Activated CD4-positive, CD25-positive, alpha-beta regulatory T cell treated with anti-CD3 and anti-CD28 coated beads, Interleukin-2, amount 50 U/mL, for 16 hours (primary cell): ENCODE data around the gene GSTP1.
"Not testable (repeated sequence)": the region's sequence is repeated elsewhere in the genome, so short reads cannot be mapped to it uniquely, and the experiment has no call there.

Source experiments
- DNase-seq: peaks from one replicate; pipeline ENCODE4 v3.0.0-alpha.2; 2020; ENCODE audit warnings: low read depth, low spot score

Gene GSTP1

DNA sequence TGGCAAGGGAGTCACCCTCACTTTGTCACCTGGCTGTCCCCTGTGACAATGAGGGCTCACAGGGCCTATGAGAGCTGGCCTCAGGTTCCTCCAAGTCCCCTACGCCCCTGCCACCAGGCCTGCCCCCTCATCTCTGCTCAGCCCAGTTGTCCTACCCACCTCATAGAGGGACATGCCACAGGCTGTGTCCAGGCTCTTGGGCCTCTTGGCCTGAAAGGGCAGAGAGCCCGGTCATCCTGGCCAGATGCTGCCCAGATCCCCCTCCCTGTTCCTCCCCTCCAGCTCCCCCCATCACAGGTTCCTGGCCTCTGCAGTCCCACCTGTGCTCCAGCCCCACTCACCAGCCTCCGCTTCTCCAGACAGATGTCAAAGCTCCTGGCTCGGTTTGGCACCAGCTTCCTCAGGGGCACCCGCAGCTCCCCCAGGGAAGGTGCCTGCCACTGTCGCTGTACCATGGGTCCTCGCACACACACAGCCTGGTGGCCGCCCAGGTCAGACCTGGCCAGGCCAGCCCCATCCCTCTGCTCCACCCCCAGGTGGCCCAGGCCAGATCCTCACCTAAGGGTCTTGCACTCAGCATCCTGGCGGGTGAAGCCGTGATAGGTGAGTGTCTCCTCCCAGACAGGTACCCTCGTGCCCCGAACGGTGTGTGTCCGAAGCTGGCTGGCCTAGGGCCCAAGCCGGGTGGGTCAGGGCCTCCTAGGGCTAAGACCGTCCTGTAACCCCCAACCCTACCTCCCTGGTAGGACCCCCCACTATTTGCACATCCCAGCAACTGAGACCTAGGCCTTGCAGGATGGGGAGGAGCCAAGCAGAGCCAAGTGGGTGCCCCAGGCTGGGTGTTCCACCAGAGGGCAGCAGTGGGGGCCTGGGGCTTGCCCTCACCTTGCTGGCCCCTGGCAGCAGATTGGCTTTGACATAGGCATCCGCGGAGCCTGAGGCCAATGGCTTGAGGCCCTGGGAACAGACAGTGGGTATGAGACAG, 31.4 kb downstream of the GSTP1 start:
- no peak for DNase-seq

DNA sequence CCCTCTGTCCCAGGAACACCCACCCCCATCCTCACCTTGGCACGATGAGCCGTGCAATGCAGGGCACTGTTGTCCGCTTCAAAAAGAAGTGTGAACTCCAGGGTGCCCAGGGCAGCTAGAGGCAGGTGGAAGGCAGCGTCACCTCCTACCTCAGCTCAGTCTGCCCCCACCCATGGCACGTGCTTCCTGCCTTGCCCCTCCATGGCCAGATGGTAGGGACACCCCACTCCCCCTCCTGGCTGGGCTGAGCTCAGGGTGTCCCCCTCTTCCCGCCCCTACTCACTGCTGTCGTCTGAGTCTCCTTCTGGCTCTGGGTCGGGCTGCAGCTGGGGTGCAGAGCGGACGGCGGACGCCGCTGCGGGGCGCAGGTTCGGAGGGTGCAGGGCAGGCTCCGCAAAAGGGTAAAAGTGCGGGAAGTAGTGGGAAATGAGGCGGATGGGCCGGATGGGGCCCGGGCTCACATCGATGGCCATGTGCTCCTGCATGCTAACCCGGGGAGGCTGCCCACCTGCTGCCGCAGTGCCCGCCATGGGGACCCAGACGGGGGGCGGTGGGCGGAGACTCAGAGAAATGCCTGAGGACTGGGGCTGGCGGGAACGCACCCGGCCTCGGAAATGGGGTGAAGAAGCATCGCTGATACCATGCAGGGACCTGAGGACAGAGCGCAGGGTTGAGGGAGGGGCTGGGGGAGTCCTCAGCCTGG, 32.3 kb downstream of the GSTP1 start:
- no peak for DNase-seq

DNA sequence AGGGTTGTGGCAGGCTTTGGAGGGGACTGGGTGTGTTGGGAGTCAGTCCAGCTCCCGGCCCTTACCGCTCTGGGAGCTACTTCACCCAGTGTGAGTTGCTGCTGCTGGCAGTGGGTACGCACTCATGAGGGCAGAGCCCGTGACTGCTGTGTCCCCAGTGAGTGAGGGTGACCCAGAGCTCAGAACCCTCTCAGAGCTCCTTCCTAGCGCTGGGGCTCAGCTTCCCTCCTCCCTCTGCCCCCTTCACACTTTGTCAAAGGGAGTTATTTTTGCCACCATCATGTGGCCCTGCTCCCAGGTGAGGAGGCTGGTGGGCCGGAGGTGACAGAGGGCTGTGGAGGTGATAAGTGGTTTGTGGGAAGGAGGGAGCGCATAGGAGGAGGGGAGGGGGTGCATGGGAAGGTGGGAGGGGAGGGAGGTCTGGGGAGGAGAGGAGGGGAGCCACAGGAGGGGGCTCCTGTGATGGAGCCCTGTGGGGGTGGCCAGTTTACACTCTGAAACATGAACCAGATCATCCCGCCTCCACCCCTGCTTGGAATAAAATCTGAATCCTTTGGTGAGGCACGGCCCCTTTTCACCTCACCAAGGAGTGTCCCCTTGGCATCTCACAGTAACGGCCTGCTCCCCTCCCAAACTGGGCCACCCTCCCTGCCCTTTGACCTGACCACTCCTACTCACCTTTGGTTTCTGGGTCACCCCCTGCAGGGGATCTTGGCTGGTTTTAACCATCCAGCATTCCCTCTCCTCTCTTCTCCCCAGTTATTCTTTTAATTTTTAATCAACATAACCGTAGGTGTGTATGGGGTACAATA, 33.0 kb downstream of the GSTP1 start:
- no peak for DNase-seq

DNA sequence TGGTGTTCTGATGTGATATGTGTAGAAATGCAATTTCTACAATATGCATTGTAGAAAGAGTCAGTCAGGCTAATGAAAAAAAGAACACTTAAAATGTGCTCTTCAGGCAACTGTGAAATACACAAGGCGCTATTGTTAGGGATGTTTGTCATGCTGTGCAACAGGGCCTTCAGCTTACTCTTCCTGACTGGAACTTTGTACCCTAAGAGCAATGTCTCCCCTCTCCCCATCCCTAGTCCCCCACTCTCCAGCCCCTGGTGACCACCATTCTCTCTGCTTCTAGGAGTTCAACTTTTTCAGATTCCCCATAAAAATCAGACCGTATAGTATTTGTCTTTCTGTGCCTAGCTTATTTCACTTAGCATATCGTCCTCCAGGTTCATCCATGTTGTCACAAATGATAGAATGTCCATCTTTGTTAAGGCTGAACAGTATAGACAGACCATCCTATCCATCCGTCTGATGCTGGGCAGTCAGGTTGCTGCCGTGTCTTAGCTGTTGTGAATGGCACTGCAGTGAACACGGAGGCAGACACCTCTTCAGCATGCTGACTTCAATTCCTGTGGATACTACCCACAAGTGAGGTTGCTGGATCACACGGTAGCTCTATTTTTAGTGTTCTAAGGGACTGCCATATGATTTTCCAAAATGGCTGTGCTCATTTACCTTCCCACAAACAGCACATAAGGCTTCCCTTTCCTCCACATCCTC, 33.8 kb downstream of the GSTP1 start:
- DNase-seq: no peak

DNA sequence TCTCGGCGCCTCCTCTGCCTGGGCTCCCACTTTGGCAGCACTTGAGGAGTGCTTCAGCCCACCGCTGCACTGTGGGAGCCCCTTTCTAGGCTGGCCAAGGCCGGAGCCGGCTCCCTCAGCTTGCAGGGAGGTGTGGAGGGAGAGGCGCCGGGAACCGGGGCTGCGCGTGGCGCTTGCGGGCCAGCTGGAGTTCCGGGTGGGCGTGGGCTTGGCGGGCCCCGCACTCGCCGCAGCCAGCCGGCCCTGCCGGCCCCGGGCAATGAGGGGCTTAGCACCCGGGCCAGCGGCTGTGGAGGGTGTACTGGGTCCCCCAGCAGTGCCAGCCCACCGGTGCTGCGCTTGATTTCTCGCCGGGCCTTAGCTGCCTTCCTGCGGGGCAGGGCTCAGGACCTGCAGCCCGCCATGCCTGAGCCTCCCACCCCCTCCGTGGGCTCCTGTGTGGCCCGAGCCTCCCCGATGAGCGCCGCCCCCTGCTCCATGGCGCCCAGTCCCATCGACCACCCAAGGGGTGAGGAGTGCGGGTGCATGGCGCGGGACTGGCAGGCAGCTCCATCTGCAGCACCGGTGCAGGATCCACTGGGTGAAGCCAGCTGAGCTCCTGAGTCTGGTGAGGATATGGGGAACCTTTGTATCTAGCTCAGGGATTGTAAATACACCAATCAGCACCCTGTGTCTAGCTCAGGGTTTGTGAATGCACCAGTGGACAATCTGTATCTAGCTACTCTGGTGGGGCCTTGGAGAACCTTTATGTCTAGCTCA, 35.5 kb downstream of the GSTP1 start:
- DNase-seq: not testable (repeated sequence)

DNA sequence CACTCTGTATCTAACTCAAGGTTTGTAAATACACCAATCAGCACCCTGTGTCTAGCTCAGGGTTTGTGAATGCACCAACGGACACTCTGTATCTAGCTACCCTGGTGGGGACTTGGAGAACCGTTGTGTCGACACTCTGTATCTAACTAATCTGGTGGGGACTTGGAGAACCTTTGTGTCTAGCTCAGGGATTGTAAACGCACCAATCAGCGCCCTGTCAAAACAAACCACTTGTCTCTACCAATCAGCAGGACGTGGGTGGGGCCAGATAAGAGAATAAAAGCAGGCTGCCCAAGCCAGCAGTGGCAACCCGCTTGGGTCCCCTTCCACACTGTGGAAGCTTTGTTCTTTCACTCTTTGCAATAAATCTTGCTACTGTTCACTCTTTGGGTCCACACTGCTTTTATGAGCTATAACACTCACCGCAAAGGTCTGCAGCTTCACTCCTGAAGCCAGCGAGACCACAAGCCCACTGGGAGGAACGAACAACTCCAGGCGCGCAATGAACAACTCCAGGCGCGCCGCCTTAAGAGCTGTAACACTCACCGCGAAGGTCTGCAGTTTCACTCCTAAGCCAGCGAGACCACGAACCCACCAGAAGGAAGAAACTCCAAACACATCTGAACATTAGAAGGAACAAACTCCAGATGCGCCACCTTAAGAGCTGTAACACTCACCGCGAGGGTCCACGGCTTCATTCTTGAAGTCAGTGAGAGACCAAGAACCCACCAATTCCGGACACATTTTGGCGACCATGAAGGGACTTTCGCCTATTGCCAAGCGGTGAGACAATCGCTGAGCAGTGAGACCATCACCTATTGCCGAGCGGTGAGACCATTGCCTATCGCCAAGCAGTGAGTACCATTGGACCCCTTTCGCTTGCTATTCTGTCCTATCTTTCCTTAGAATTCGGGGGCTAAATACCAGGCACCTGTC, 36.3 kb downstream of the GSTP1 start:
- not testable (repeated sequence) for DNase-seq

GRCh38 chr11:67620621-67621020, 37.0 kb downstream of the GSTP1 start:
- not testable (repeated sequence) for DNase-seq

DNA sequence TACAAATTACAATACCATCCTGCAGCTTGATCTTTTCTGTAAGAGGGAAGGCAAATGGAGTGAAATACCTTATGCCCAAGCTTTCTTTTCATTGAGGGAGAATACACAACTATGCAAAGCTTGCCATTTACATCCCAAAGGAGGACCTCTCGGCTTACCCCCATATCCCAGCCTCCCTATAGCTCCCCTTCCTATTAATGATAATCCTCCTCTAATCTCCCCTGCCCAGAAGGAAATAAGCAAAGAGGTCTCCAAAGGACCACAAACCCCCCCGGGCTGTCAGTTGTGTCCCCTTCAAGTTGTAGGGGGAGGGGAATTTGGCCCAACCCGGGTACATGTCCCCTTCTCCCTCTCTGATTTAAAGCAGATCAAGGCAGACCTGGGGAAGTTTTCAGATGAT, 38.3 kb downstream of the GSTP1 start:
- DNase-seq: not testable (repeated sequence)

GRCh38 chr11:67622905-67623304, 39.3 kb downstream of the GSTP1 start:
- DNase-seq: not testable (repeated sequence)

- DNase-seq: not testable (repeated sequence)
Observed at GRCh38 chr11:67623795-67624194, 40.2 kb downstream of the GSTP1 start.

- not testable (repeated sequence) for DNase-seq
Observed at GRCh38 chr11:67626131-67626833, 42.7 kb downstream of the GSTP1 start.

DNA sequence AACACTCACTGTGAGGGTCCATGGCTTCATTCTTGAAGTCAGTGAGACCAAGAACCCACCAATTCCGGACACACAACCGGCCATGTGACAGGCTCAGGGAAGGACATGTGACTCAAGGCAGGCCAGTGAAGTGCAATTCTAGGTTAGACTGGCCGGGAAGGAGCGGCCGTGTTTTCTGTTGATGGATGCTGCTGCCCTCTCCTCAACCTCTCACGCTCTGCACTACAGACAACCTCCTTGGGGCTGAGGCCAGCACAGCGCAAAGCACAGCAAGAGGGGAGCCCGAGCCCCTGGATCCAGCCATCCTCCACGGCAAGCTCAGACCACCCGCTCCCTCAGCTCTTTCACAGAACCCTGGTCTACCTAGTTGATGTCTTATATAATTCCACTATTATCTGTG, 43.4 kb downstream of the GSTP1 start:
- DNase-seq: no peak

GRCh38 chr11:67627441-67627811, 43.8 kb downstream of the GSTP1 start:
- DNase-seq: no peak

- DNase-seq: no peak
Observed at GRCh38 chr11:67627812-67628624, 44.4 kb downstream of the GSTP1 start.

- DNase-seq: no peak
Observed at GRCh38 chr11:67628710-67629385, 45.2 kb downstream of the GSTP1 start.

DNA sequence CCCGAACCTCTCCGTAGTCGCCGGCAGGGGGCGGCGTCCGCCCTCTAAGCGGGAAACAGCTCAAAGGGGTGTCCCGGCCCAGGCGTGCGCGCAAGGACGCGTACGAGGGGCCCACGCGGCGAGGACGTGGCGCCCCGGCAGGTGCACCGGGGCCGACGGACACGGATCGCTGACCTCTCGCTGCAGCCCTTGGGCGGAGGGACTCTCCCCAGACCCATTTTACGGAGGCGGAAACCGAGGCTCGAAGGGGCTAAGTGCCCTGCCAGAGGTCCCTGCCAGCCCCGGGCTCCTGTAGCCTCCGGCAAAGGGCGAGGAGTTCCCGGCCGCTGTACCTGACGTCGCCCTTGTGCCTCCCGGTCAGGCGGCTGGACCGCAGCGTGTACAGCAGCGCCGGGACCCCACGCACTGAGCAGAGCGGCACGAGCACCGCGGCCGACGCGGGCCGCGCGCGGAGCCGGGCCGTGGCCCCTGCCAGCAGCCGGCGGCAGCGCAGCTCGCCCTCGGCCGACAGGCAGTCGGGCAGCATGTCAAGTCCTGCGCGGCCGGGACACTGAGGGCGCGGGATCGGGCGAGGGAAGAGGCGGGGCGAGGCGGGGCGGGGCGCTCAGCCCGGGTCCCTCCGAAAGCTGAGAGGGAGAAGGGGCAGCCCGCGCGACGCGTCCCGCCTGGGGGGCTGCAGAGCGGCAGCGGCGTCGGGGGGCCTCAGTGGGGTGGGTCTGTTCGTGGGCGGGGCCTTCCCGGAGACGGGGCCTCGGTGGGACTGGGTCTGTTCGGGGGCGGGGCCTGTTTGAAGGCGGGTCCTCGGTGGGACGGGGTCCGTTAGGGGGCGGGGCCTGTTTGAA, 46.0 kb downstream of the GSTP1 start, which contains the start of gene NUDT8:
Gene NUDT8, minus strand, starts transcription at position 552 of the 842 bp plus-strand sequence. Its CDS starts 26 bp downstream, at position 526.
- peak; percentile 83 for DNase-seq
